CD4-positive, alpha-beta T cell treated with Interleukin-6 at 100 ng/mL for 8 hours (primary cell): ENCODE measurements around the gene KIFBP.
A peak's percentile ranks its signal among the peaks of the same experiment; 100 is the strongest.
"Not testable (repeated sequence)": the region's sequence is repeated elsewhere in the genome, so short reads cannot be mapped to it uniquely, and the experiment has no call there.

Experiments used
- DNase-seq: peaks from one replicate; pipeline ENCODE4 v3.0.0-alpha.2; 2020; ENCODE audit warnings: mixed read lengths, low spot score

KIFBP gene, protein sequence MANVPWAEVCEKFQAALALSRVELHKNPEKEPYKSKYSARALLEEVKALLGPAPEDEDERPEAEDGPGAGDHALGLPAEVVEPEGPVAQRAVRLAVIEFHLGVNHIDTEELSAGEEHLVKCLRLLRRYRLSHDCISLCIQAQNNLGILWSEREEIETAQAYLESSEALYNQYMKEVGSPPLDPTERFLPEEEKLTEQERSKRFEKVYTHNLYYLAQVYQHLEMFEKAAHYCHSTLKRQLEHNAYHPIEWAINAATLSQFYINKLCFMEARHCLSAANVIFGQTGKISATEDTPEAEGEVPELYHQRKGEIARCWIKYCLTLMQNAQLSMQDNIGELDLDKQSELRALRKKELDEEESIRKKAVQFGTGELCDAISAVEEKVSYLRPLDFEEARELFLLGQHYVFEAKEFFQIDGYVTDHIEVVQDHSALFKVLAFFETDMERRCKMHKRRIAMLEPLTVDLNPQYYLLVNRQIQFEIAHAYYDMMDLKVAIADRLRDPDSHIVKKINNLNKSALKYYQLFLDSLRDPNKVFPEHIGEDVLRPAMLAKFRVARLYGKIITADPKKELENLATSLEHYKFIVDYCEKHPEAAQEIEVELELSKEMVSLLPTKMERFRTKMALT

DNA sequence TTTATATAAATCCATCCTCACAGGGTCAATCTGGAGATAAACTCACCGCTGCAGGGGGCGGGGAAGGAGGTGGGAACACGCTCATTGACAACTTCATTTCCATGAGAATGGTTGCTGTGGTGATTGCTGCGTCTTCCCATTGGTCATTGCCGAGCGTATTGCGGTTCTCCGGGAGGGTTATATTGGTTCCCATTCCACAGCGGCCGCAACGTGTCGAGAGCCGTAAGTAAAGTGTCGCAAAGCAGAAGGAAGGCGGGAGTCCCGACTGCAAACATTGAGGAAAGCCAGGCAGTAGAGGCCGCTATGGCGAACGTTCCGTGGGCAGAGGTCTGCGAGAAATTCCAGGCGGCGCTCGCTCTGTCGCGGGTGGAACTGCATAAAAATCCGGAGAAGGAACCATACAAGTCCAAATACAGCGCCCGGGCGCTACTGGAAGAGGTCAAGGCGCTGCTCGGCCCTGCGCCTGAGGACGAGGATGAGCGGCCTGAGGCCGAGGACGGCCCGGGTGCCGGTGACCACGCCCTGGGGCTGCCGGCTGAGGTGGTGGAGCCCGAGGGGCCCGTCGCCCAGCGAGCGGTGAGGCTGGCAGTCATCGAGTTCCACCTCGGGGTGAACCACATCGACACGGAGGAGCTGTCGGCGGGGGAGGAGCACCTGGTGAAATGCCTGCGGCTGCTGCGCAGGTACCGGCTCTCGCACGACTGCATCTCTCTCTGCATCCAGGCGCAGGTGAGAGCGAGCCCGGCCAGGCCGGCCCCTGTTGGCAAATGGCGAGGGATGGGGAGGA lies at the start of gene KIFBP:
KIFBP (plus strand) TSS at position 274 of the 787 bp plus-strand sequence; CDS start at position 304, 30 bp downstream.
- peak; percentile 85 for DNase-seq

DNA sequence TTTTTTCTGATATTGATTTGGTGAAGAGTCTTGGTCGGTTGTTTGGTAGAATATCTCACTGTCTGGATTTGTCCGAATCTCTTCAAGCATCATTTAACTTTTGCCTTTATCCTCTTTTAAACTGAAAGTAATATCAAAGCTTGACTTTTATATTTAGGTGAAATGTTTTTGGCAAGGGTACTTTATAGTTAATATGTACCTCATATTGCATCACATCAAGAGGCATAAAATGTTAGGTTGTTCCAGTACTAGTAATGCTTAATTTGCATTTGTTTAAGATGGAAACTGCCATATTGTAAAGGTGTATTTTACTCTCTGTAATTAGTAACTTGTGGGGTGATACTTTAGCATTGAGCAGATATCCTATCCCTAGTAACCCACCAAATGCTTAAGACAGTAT lies 49.7 kb upstream of the KIFBP start:
- DNase-seq = no peak

DNA sequence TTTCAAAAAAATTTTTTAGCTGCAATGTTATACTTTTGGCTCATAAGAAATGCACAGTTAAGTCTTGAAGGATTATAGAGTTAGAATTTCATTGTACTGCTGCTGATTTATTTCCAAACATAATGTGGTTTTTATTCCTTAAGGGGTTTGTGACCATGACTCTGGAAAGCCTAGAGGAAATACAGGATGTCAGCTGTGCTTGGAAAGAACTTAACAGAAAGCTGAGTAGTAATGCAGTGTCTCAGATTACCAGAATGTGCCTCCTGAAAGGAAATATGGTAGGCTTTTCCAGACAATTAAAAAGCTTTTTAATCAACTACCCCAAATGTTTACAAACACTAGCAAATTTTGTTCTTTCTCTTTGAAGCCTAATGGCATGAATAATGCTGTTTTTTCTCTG lies 47.7 kb upstream of the KIFBP start:
- not testable (repeated sequence) for DNase-seq

DNA sequence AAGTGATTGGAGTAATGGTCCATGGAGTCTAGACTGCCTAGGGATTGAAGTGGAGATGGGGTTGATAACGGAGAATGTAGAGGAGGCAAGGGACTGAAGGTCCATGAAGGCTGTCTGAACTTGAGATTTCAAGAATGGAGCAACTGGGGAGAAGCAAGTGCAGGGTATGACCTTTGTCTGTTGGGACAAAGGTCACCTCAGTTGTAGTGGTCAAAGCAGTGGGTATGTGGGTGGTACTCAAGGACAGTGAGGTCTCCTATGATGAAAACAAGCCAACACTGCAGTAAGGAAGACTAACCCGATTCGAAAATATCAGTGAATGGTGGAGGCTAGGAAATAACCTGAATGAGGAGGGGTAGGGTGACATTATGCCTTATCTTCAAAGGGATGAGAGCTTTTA lies 38.0 kb upstream of the KIFBP start:
- DNase-seq = no peak

DNA sequence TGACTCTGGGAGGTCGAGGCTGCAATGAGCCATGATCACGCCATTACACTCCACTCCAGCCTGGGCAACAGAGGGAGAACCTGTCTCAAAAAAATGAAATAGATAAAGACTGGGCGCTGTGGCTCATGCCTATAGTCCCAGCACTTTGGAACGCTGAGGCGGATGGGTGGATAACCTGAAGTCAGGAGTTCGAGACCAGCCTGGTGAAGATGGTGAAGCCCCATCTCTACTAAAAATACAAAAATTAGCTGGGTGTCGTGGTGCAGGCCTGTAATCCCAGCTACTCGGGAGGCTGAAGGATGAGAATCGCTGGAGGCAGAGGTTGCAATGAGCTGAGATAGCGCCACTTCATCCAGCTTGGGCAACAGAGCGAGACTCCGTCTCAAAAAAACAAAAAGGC lies 33.7 kb upstream of the KIFBP start:
- no peak for DNase-seq

DNA sequence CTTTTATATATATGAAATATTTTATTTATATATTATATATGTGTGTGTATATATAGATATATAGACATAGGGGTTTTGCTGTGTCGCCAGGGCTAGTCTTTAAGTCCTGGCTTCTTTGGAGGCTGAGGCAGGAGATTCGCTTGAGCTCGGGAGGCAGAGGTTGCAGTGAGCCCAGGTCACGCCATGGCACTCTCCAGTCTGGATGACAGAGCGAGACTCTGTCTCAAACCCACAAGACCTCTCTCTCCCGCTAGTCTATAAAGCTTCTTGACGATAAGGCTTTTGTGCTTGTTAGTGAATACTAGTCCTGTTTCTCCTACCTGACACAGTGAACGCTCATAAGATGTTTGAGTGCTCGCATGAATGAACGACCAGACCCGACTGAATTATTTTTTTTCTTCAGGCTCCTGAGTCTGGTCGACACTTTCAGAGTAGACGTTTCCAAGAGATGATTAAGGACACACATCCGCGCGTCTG lies 33.2 kb upstream of the KIFBP start:
- DNase-seq = no peak

DNA sequence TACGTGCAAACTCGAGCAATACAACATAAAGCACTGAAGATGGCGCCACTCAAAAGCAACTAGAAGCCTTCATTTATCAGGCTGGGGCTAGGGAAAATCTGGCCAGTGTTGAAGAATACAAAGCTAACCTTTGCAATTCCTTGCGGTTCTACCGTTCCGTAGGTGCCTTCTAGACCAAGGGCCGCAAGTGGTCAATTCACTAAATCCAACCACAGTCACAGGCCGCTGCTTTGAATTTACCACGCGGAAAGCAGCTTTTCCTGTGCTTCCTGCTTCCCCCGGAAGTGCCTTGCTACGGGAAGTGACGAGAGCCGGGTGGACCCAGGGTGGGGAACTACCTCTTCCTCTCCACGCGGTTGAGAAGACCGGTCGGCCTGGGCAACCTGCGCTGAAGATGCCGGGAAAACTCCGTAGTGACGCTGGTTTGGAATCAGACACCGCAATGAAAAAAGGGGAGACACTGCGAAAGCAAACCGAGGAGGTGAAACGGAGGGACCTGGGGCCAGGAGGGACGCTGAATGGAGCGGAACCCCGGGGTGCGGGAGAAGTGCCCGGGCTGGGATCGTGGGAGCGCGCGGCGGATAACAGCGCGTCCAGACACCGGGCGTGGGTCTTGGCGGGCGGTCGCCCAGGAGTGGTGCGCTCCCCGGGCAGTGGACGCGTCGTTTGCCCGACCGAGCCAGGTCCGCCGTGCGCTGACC lies 32.6 kb upstream of the KIFBP start, which contains the start of gene DDX21:
DDX21 (plus strand) TSS at position 339 of the 701 bp plus-strand sequence; CDS start at position 395, 56 bp downstream.
- peak; percentile 86 for DNase-seq

DNA sequence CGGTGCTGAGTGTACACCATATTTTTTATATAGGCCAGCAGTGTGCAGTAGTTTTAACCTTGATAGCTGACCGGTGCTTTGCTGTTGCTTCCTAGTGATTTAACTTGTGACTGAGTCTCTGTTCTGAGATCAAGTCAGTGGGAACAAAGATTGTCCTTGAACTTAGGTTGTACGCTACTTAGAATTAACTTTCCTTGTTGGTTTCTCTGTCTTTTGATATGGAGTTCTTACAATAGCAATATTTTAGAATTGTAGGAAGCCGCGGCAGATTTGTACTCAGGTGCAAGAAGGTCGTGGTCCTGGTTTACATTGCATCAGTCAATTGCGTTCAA lies 31.4 kb upstream of the KIFBP start:
- DNase-seq = no peak

DNA sequence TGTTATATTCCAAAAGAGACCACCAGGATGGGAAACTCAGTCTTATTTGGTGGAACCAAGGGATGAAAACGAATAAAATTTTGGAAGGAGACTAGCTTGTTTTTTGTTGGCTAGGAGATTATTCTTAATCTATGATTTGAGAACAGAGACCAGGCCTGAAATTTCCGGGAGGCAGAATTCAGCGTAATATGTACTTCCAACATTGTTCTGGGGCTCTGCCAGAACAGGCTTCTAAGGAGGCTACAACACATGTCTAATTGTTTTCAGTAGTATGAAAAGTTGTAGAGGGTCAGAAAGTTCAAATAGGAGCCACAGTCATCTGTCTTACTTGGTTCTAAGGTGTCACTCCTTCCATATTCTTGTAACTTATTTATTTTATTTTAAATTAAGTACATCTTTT lies 30.9 kb upstream of the KIFBP start:
- DNase-seq = no peak

DNA sequence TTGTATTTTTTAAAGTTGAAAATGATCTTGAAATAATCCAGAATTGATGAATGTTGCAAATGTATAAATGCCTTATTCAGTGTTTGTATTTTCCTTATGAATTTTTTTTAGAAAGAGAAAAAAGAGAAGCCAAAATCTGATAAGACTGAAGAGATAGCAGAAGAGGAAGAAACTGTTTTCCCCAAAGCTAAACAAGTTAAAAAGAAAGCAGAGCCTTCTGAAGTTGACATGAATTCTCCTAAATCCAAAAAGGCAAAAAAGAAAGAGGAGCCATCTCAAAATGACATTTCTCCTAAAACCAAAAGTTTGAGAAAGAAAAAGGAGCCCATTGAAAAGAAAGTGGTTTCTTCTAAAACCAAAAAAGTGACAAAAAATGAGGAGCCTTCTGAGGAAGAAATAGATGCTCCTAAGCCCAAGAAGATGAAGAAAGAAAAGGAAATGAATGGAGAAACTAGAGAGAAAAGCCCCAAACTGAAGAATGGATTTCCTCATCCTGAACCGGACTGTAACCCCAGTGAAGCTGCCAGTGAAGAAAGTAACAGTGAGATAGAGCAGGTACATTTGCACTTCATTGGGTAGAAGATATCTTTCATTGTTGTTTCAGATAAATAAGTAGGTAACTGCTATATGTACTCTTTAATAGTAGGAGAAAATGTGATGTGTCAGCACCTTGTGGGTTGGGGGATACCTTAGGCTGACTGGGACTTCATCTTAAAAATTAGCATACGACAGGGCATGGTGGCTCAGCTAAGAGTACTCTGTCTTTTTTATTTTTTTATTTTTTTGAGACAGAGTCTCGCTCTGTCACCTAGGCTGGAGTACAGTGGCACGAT lies 28.7 kb upstream of the KIFBP start:
- DNase-seq = no peak

DNA sequence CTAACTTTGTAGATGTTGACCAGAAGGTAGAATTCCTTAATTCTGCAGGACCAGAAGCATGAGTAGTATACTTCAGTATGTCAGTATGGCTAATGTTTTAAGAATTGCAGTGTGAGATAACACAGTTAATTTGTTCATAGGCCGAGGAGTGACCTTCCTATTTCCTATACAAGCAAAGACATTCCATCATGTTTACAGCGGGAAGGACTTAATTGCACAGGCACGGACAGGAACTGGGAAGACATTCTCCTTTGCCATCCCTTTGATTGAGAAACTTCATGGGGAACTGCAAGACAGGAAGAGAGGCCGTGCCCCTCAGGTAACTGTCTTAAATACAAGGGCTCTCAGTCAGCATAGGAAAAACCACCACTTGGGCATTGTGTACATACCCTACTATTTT lies 25.5 kb upstream of the KIFBP start:
- no peak for DNase-seq

DNA sequence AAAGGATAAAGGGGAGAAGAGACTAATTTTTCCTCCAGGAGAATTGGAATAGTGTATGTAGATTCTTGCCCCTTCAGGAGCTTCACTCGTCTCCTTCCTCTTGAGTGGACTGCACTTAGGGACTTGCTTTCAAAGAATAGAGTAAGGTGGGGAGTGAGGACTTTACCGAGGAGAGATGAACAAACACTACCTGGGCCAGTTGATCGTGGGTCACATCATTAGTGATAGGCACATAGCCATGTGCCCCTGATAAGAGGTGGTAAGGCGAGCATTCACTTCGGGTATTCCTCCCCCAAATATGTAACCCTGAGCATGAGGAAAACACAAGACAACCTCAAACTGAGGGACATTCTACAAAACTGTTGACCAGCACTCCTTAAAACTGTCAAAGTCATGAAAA lies 14.6 kb upstream of the KIFBP start:
- no peak for DNase-seq

DNA sequence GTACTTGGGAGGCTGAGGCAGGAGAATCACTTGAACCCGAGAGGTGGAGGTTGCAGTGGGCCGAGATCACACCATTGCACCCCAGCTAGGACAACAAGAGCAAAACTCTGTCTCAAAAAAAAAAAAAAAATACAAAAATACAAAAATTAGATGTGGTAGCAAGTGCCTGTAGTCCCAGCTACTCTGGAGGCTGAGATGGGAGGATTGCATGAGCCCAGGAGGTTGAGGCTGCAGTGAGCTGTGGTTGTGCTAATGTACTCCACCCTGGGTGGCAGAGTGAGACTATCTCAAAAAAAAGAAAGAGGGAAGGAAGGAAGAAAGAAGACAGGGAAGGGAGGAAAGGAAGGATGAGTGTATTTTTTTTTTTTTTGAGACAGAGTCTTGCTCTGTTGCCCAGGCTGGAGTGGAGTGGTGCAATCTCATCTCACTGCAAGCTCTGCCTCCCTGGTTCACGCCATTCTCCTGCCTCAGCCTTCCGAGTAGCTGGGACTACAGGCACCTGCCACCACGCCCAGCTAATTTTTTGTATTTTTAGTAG lies 12.6 kb upstream of the KIFBP start:
- not testable (repeated sequence) for DNase-seq

DNA sequence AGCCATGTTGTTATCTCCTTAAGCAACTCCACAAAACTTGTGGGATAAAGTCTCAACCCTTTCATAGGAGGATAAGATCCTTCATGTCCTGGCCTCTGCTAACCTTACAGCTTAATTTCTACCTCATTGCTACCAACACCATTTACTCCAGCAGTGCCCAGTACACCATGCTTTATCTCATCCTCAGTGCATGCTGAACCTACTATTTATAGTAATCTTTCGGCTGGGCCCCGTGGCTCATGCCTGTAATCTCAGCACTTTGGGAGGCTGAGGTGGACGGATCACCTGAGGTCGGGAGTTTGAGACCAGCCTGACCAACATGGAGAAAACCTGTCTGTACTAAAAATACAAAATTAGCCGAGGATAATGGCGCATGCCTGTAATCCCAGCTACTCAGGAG lies 8.9 kb upstream of the KIFBP start:
- DNase-seq = not testable (repeated sequence)

DNA sequence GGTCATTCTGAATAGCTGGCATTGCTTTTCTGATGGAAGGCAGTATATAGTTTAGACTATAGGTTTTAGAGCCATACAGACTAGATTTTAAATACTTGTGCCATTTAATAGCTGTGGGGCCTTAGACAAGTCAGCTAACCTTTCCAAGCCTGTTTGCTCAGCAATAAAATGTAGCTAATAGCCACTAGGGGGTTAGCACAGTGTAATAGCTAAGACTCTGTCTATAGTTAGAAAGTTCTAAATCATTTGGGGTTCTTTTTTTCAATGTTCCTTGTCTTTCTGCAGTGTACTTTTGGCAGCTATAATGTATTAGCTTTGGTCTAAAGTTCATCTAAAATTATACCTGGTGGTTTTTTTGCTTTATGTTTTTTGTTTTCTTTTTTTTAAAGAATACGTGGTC lies 7.5 kb upstream of the KIFBP start:
- DNase-seq = no peak

DNA sequence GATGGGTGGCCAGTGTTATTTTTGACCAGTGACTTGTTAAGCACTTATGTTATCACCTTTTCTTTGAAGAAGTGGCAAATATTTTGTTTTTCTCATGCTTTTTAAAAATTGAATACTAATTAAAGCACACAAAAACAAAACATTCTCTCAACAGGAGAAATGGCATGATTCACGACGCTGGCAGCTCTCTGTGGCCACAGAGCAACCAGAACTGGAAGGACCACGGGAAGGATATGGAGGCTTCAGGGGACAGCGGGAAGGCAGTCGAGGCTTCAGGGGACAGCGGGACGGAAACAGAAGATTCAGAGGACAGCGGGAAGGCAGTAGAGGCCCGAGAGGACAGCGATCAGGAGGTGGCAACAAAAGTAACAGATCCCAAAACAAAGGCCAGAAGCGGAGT lies 6.2 kb upstream of the KIFBP start:
- DNase-seq = no peak

DNA sequence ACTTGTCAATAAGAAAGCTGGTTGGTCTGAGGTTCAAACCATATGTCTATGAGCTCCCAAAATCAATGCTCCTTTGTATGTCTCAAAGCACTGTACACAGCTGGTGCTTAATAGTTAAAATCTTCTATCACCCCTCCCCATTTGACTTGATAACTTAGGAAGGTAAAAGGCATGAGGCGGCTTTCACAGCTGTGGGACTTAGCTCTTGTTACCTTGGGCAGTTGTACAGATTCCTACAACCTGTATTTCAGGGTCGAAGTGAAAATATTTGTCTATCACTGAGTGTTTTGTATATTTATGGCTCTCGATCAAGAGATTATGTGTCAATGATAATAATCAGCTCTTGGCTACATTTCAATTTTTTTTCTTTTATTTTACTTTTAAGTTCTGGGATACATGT lies 992 bp upstream of the KIFBP start:
- no peak for DNase-seq

DNA sequence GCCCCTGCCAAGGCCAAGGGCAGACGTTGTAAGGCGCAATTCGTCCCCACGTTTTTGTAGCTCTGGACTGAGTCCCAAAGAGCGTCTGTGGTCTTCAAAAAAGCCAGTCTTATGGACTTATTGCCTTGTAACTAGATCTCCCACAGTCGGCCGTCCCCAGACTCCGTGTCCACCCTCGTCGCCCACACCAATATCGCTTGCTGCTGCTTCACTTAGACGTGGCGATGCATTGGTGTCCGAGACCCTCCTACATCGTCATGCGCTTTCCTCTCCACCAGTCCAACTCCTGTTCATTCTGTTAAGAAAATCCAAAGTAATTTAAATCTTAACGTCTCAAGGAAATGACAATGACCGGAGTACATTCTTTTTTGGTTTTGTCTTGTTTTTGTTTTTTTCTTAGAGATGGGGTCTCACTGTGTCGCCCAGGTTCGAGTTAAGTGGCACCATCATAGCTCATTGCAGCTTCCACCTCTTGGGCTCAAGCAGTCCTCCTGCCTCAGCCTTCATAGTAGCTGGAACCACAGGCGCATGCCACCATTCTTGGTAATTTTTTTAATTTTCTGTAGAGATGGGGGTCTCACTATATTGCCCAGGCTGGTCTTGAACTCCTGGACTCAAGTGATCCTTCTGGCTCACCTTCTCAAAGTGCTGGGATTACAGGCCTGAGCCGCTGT lies 851 bp downstream of the KIFBP start:
- DNase-seq = no peak

DNA sequence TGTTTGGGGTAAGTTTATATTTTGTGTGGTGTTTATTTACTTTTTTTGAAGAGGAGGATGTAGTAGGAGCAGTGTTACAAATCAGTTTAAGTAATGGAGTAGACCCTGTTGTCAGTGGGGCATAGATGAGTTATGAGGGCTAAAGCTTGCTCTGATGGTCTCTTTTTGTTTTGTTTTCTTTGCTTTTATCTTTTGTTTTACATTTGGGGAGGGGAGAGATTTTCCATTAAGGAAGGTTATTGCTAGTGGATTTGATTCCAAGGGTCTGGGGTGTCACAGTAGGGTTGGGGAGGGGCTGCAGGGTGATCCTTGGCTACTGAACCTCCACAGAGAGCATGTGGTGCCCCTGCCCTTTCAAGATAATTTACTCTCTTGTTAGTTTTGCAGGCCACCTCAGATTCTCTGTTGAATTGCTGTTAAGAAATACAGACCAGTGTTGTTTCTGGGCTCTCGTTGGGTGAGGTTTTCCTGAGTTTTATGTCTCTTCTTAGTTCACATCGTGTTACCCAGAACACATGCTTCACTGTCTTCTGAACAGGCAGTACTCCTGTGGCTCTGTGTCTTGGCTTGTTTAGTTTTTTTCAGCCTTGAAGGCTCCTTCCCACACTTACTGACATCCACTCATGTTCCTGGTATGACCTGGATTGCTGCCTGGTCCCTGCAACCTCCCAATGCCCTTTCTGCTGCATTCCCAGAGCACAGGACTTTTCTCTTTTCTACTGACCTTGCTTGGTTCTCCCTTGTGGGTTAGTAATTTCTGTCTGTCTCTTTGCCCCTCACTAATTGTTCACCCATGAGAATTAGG lies 4.2 kb downstream of the KIFBP start:
- no peak for DNase-seq

DNA sequence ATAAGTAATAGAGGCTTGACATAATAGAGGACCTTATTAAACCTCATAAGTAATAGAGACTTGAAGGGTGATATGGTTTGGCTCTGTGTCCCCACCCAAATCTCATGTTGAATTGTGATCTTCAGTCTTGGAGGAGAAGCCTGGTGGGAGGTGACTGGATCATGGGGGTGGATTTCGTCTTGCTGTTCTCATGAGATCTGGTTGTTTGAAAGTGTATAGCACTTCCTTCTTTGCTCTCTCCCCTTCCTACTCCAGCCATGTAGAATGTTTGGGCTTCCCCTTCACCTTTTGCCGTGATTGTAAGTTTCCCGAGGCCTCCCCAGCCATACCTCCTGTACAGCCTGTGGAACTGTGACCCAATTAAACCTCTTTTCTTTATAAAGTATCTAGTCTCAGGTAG lies 8.6 kb downstream of the KIFBP start:
- no peak for DNase-seq
